SK-N-SH treated with all-trans-retinoic acid at 6 μM for 48 hours (cell line): ENCODE data around the gene THSD1.

ENCODE experiments used
- ATAC-seq: fragments of 200-7000 bp; cut with Tn5 transposase; 3 replicates; pipeline ENCODE4 v1.9.1; 2020; ENCODE audit warnings: mild to moderate bottlenecking, moderate library complexity
- ARNTL ChIP-seq: fragments of 450-650 bp; formaldehyde crosslinking; IDR thresholded peaks from 2 replicates; pipeline ENCODE4 v1.5.0; 2020; ENCODE audit warnings: low read depth, mild to moderate bottlenecking, moderate library complexity, borderline replicate concordance
- BACH2 ChIP-seq: fragments of 250-450 bp; sonication (Bioruptor Pico); IDR thresholded peaks from 2 replicates; pipeline ENCODE4 v1.9.0; 2021; ENCODE audit warnings: mild to moderate bottlenecking, borderline replicate concordance
- CREB5 ChIP-seq: fragments of 250-450 bp; sonication (Bioruptor Pico); IDR thresholded peaks from 2 replicates; pipeline ENCODE4 v1.5.1; 2020; ENCODE audit warnings: low read depth, mild to moderate bottlenecking, moderate library complexity
- CSDC2 ChIP-seq: fragments of 250-450 bp; sonication (Bioruptor Pico); IDR thresholded peaks from 2 replicates; pipeline ENCODE4 v1.5.0; 2020; ENCODE audit warnings: mild to moderate bottlenecking, moderate library complexity
- CSRNP3 ChIP-seq: fragments of 250-450 bp; sonication (Bioruptor Pico); IDR thresholded peaks from 2 replicates; pipeline ENCODE4 v1.5.1; 2021; ENCODE audit warnings: mild to moderate bottlenecking, moderate library complexity
- ESRRG ChIP-seq: fragments of 250-450 bp; sonication (Bioruptor Pico); IDR thresholded peaks from 2 replicates; pipeline ENCODE4 v1.6.1; 2021; ENCODE audit warnings: mild to moderate bottlenecking
- GLIS3 ChIP-seq: fragments of 250-450 bp; sonication (Bioruptor Pico); IDR thresholded peaks from 2 replicates; pipeline ENCODE4 v1.5.0; 2020; ENCODE audit warnings: mild to moderate bottlenecking, moderate library complexity
- ISL1 ChIP-seq: fragments of 250-450 bp; sonication (Bioruptor Pico); IDR thresholded peaks from 2 replicates; pipeline ENCODE4 v2.1.2; 2022; ENCODE audit warnings: mild to moderate bottlenecking, moderate library complexity
- OSR1 ChIP-seq: fragments of 250-450 bp; sonication (Bioruptor Pico); IDR thresholded peaks from 2 replicates; pipeline ENCODE4 v1.8.0; 2022; ENCODE audit warnings: moderate library complexity, mild to moderate bottlenecking, inconsistent platforms
- PATZ1 ChIP-seq: fragments of 250-450 bp; sonication (Bioruptor Pico); IDR thresholded peaks from 2 replicates; pipeline ENCODE4 v1.8.0; 2020; ENCODE audit warnings: mild to moderate bottlenecking, moderate library complexity, borderline replicate concordance
- POU6F1 ChIP-seq: fragments of 250-450 bp; sonication (Bioruptor Pico); IDR thresholded peaks from 2 replicates; pipeline ENCODE4 v1.8.0; 2021; ENCODE audit warnings: low read depth, mild to moderate bottlenecking, moderate library complexity, borderline replicate concordance
- PPARA ChIP-seq: fragments of 250-450 bp; sonication (Bioruptor Pico); IDR thresholded peaks from 2 replicates; pipeline ENCODE4 v1.5.0; 2020; ENCODE audit warnings: mild to moderate bottlenecking, borderline replicate concordance
- RARB ChIP-seq: fragments of 250-450 bp; sonication (Bioruptor Pico); IDR thresholded peaks from 2 replicates; pipeline ENCODE4 v1.8.0; 2021; ENCODE audit warnings: mild to moderate bottlenecking, moderate library complexity
- TCF4 ChIP-seq: fragments of 250-450 bp; sonication (Bioruptor Pico); IDR thresholded peaks from 2 replicates; pipeline ENCODE4 v1.8.0; 2021; ENCODE audit warnings: mild to moderate bottlenecking, moderate library complexity, borderline replicate concordance
- TOX ChIP-seq: fragments of 250-450 bp; sonication (Bioruptor Pico); IDR thresholded peaks from 2 replicates; pipeline ENCODE4 v1.8.0; 2021; ENCODE audit warnings: mild to moderate bottlenecking, moderate library complexity, borderline replicate concordance
- TSHZ2 ChIP-seq: fragments of 250-450 bp; sonication (Bioruptor Pico); IDR thresholded peaks from 2 replicates; pipeline ENCODE4 v1.5.0; 2020; ENCODE audit warnings: mild to moderate bottlenecking, moderate library complexity
- ZC3H10 ChIP-seq: fragments of 250-450 bp; sonication (Bioruptor Pico); IDR thresholded peaks from 2 replicates; pipeline ENCODE4 v1.5.1; 2021; ENCODE audit warnings: mild to moderate bottlenecking, moderate library complexity
- ZFP3 ChIP-seq: fragments of 250-450 bp; sonication (Bioruptor Pico); IDR thresholded peaks from 2 replicates; pipeline ENCODE4 v1.5.0; 2020; ENCODE audit warnings: mild to moderate bottlenecking, moderate library complexity
- ZFP30 ChIP-seq: fragments of 450-650 bp; formaldehyde crosslinking; IDR thresholded peaks from 2 replicates; pipeline ENCODE4 v1.5.0; 2022; ENCODE audit warnings: mild to moderate bottlenecking, moderate library complexity
- ZNF565 ChIP-seq: fragments of 450-650 bp; formaldehyde crosslinking; conservative IDR thresholded peaks from 2 replicates; pipeline ENCODE4 v1.5.0; 2020; ENCODE audit warnings: low read depth, mild to moderate bottlenecking, moderate library complexity
- ZNF70 ChIP-seq: fragments of 450-650 bp; formaldehyde crosslinking; IDR thresholded peaks from 2 replicates; pipeline ENCODE4 v1.5.0; 2020; ENCODE audit warnings: mild to moderate bottlenecking, moderate library complexity
- ZNF8 ChIP-seq: fragments of 450-650 bp; formaldehyde crosslinking; IDR thresholded peaks from 2 replicates; pipeline ENCODE4 v1.5.0; 2020; ENCODE audit warnings: mild to moderate bottlenecking, moderate library complexity

The THSD1 gene

GRCh38 chr13:52361225-52361624 is 44.7 kb downstream of the THSD1 start:
- TF ChIP-seq ZNF70 (CRISPR knock-in tag), result no peak
- no peak for TF ChIP-seq POU6F1
- no peak for TF ChIP-seq CSRNP3 (CRISPR knock-in tag)
- TF ChIP-seq CREB5 (CRISPR knock-in tag), result no peak
- no peak for TF ChIP-seq ESRRG
- ATAC-seq, result no peak

- no peak for TF ChIP-seq PATZ1 (CRISPR knock-in tag)
- TF ChIP-seq POU6F1, result no peak
- TF ChIP-seq ZNF8 (CRISPR knock-in tag), result no peak
- TF ChIP-seq ZNF565 (CRISPR knock-in tag), result no peak
- TF ChIP-seq ZFP3, result no peak
- no peak for TF ChIP-seq CREB5 (CRISPR knock-in tag)
- no peak for TF ChIP-seq ARNTL (CRISPR knock-in tag)
- no peak for TF ChIP-seq PPARA (CRISPR knock-in tag)
- no peak for TF ChIP-seq CSRNP3 (CRISPR knock-in tag)
- TF ChIP-seq, all 23 proteins: peak for 0
- ATAC-seq, result no peak
Measured at GRCh38 chr13:52359534-52359933, 46.4 kb downstream of the THSD1 start.

GRCh38 chr13:52356327-52356726 is 49.6 kb downstream of the THSD1 start:
- TF ChIP-seq CREB5 (CRISPR knock-in tag) (no peak), ZNF70 (CRISPR knock-in tag) (no peak), TSHZ2 (CRISPR knock-in tag) (no peak), TOX (CRISPR knock-in tag) (no peak), ARNTL (CRISPR knock-in tag) (no peak), ZC3H10 (CRISPR knock-in tag) (no peak), CSDC2 (CRISPR knock-in tag) (no peak), ZNF8 (CRISPR knock-in tag) (no peak), ZFP30 (CRISPR knock-in tag) (no peak), RARB (no peak), BACH2 (CRISPR knock-in tag) (no peak), TCF4 (CRISPR knock-in tag) (no peak), OSR1 (CRISPR knock-in tag) (no peak), ZFP3 (no peak), PPARA (CRISPR knock-in tag) (no peak), ISL1 (CRISPR knock-in tag) (no peak), GLIS3 (CRISPR knock-in tag) (no peak)
- TF ChIP-seq, all 23 proteins: peak for 0
- ATAC-seq, result peak; percentile 61
